Kidney (tissue), 14 donors: ENCODE results near the gene MAPK1. TPM values are rescaled to one million over a fixed set of nuclear protein-coding genes. Genes with fewer than 3 reads are reported as not detected.
"Not testable (repeated sequence)": the region's sequence is repeated elsewhere in the genome, so short reads cannot be mapped to it uniquely, and the experiment has no call there.

ENCODE experiments used
- DNase-seq, 5 donors: peaks; one replicate each; pipeline ENCODE4 v3.0.0-alpha.2; 2013 to 2020
- FAIRE-seq: peaks from 2 replicates; lab custom pipeline; 2012; peaks lifted over from hg19 to GRCh38; lab: Jason Lieb, UNC
- H3K27ac ChIP-seq, 2 donors: one replicate each; pipeline ENCODE4 v1.7.0; 2013; ENCODE audit warnings: low read depth in 2 of 2, low read length in 2 of 2, inconsistent platforms in 1 of 2
- H3K27me3 ChIP-seq: one replicate; pipeline ENCODE4 v1.7.1; 2013; ENCODE audit warnings: low read length, inconsistent platforms; ENCODE audit not compliant: control insufficient read depth, insufficient read depth
- H3K36me3 ChIP-seq, 3 donors: one replicate each; pipeline versions ENCODE4 v1.7.0 to v1.7.1; 2013; ENCODE audit warnings: low read length in 3 of 3, control low read depth in 1 of 3, inconsistent platforms in 1 of 3; ENCODE audit not compliant: insufficient read depth in 3 of 3, control insufficient read depth in 2 of 3
- H3K4me1 ChIP-seq, 3 donors: one replicate each; pipeline versions ENCODE4 v1.7.0 to v1.7.1; 2013; ENCODE audit warnings: low read length in 3 of 3, inconsistent platforms in 1 of 3, low read depth in 1 of 3; ENCODE audit not compliant: control insufficient read depth in 2 of 3, insufficient read depth in 2 of 3
- H3K4me3 ChIP-seq, 3 donors: one replicate each; pipeline versions ENCODE4 v1.7.0 to v1.8.1; 2013; ENCODE audit warnings: low read length in 3 of 3, control low read depth in 1 of 3, inconsistent platforms in 1 of 3
- H3K9ac ChIP-seq, 3 donors: one replicate each; pipeline versions ENCODE4 v1.7.0 to v1.7.1; 2013; ENCODE audit warnings: low read length in 3 of 3, control low read depth in 1 of 3, inconsistent platforms in 1 of 3
- H3K9me3 ChIP-seq, 3 donors: one replicate each; pipeline versions ENCODE4 v1.7.0 to v1.7.1; 2013; ENCODE audit warnings: low read length in 3 of 3, control low read depth in 1 of 3, inconsistent platforms in 1 of 3; ENCODE audit not compliant: control insufficient read depth in 2 of 3, insufficient read depth in 1 of 3
- CTCF ChIP-seq: IDR thresholded peaks from 3 replicates; pipeline ENCODE4 v1.5.1; 2012; ENCODE audit warnings: mild to moderate bottlenecking, moderate library complexity, borderline replicate concordance; ENCODE audit not compliant: insufficient read depth; ENCODE audit errors: extremely low read depth
- intact Hi-C: fragments of 100-400 bp; cut with DNase I; formaldehyde crosslinking; loops from one replicate; pipeline ENCODE4 v1.11.1; 2022
- polyA plus RNA-seq: library from polyadenylated mRNA; stranded (reverse); fragments of 350-450 nt; fragmentation: Illumina TruSeq; extraction: RNeasy Lipid Tissue Mini Kit (QIAGEN cat#74804); gene quantifications from one replicate; pipeline ENCODE4 v1.2.3, GENCODE V29; 2014; ENCODE audit warnings: low read depth, low replicate concordance; ENCODE audit not compliant: insufficient read depth
- total RNA-seq: library from RNA; stranded (reverse); fragmentation: NEBNext Ultra II Directional; extraction: Animal tissue kit (Norgen Biotek cat#: 25700); gene quantifications from one replicate; pipeline ENCODE4 v1.2.1, GENCODE V29; 2021
- donor health status: control.
- donor health status: control.
- donor health status: control.
- donor health status: control.
- donor health status: control.
- donor health status: DM: yes; HTN: yes; CAD: no.
- donor health status: Normal renal cell carcinoma (clear cell type).

MAPK1 gene
- total and polyA plus RNA-seq, 2 donors from 2014 or later: 21.3 to 128 TPM

DNA sequence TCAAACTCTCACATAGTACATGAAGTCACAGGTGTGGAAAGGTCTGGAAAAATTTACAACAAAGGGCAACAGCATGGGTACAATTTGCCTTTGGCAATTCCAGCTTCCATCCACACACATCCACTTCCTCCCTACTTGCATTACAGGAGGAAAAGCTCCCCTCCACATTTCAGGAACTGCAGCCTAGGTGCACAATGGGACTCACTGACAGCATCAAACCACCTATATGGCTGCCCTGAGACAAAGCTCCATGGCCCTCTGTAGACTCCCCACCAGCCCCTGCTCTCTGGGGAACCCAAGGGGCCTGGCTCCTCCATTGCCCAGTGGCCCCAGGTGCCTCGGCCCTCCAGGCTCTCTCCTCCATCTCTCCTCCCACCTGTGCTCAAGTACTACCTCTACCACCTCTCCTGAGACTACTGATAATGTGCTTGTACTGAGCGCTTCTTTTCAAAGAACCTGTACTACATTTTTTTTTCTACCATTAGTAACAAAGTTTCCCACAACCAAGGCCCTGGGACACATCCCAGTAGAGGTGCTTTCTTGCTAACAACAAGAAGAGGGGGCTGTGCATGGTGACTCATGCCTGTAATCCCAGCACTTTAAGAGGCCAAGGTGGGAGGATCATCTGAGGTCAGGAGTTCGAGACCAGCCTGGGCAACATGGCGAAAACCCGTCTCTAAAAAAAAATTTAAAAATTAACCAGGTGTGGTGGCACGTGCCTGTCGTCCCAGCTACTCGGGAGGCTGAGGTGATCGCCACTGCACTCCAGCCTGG is 136.7 kb downstream of the MAPK1 start:
- Histone ChIP-seq H3K4me3 (no peak overlapping the region), H3K4me1 (peaks cover 0 to 7% (median 0%) of the 10 kb centered on the region in 3 donors), H3K36me3 (no peaks in the 10 kb centered on the region), H3K27me3 (no peaks in the 10 kb centered on the region), H3K27ac (no peak overlapping the region), H3K9me3 (no peaks in the 10 kb centered on the region), H3K9ac (no peak overlapping the region)
- DNase-seq (no peak), FAIRE-seq (no peak)
- intact Hi-C loops: no loop called here
- no peak for TF ChIP-seq CTCF

GRCh38 chr22:21729184-21729583 is 138.3 kb downstream of the MAPK1 start:
- intact Hi-C loops, H3K27me3 ChIP-seq: not testable (repeated sequence)

DNA sequence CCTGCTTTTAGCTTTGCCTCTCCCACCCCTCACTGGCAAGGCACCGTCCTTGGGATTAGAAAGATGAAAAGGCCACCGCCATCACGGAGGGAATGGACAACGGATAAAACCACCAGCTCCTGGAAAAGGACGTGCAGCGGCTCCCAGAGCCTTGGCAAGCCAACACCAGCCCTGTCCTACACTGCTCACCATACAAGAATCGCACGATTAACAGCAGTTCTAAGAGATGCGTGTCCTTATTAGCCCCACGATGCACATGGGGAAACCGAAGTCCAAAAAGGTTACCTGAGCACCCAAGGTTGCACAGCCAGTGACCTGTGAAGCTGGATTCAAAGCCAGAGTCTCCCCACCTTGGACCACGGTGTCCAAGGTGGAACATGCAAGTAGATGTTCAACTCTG is 139.2 kb downstream of the MAPK1 start:
- no peak for TF ChIP-seq CTCF
- DNase-seq: no peak

More at GRCh38 chr22:21729184-21729583, 138.3 kb downstream of the MAPK1 start:
- H3K4me1 ChIP-seq, H3K4me3 ChIP-seq, H3K27ac ChIP-seq, H3K9ac ChIP-seq, H3K9me3 ChIP-seq, FAIRE-seq, DNase-seq, H3K36me3 ChIP-seq: not testable (repeated sequence)

GRCh38 chr22:21727768-21728167 is 139.7 kb downstream of the MAPK1 start:
- Histone ChIP-seq H3K9ac (no peak overlapping the region), H3K4me3 (no peak overlapping the region), H3K36me3 (no peaks in the 10 kb centered on the region), H3K4me1 (no peaks in the 10 kb centered on the region), H3K9me3 (no peaks in the 10 kb centered on the region), H3K27me3 (no peaks in the 10 kb centered on the region), H3K27ac (no peak overlapping the region)
- FAIRE-seq (no peak), DNase-seq (no peak)
- intact Hi-C loops: no loop called here
- no peak for TF ChIP-seq CTCF

More for the DNA sequence above, 139.2 kb downstream of the MAPK1 start:
- H3K9me3 ChIP-seq: no peaks in the 10 kb centered on the region
- H3K9ac ChIP-seq: no peak overlapping the region
- no peak overlapping the region for H3K27ac ChIP-seq
- no peak overlapping the region for H3K4me3 ChIP-seq
- H3K4me1 ChIP-seq: no peaks in the 10 kb centered on the region
- FAIRE-seq: no peak
- intact Hi-C loops: no loop called here
- H3K27me3 ChIP-seq: no peaks in the 10 kb centered on the region
- H3K36me3 ChIP-seq: no peaks in the 10 kb centered on the region
